Skeletal muscle tissue (tissue), 4 donors: ENCODE measurements around the gene MAPK14. TPM values are rescaled to one million over a fixed set of nuclear protein-coding genes. Genes with fewer than 3 reads are reported as not detected.
A peak's percentile ranks its signal among the peaks of the same experiment; 100 is the strongest.

ENCODE experiments used
- H3K27ac ChIP-seq: one replicate; pipeline ENCODE4 v1.7.0; 2013; ENCODE audit warnings: mild to moderate bottlenecking, low read depth, low read length, inconsistent platforms
- H3K27me3 ChIP-seq, 3 donors: one replicate each; pipeline ENCODE4 v1.7.0; 2013; ENCODE audit warnings: low read length in 3 of 3; ENCODE audit not compliant: control insufficient read depth in 3 of 3, insufficient read depth in 3 of 3
- H3K36me3 ChIP-seq, 3 donors: one replicate each; pipeline ENCODE4 v1.7.0; 2013; ENCODE audit warnings: low read length in 3 of 3; ENCODE audit not compliant: control insufficient read depth in 3 of 3, insufficient read depth in 3 of 3
- H3K4me1 ChIP-seq, 3 donors: one replicate each; pipeline ENCODE4 v1.7.0; 2013; ENCODE audit warnings: low read length in 3 of 3, mild to moderate bottlenecking in 3 of 3; ENCODE audit not compliant: control insufficient read depth in 3 of 3, insufficient read depth in 3 of 3
- H3K4me3 ChIP-seq, 3 donors: one replicate each; pipeline ENCODE4 v1.7.0; 2013; ENCODE audit warnings: low read length in 3 of 3
- H3K9ac ChIP-seq, 3 donors: one replicate each; pipeline ENCODE4 v1.7.0; 2013; ENCODE audit warnings: low read length in 3 of 3, mild to moderate bottlenecking in 3 of 3, moderate library complexity in 2 of 3, low read depth in 1 of 3
- H3K9me3 ChIP-seq, 3 donors: one replicate each; pipeline ENCODE4 v1.7.0; 2013; ENCODE audit warnings: low read length in 3 of 3; ENCODE audit not compliant: control insufficient read depth in 3 of 3
- total RNA-seq: library from RNA; depleted of rRNA; stranded (reverse); fragments of >200 nt; gene quantifications from one replicate; pipeline ENCODE4 v1.2.3, GENCODE V29; 2014
- donor health status: Osteomylitis.

The MAPK14 gene
- total RNA-seq, 1 donor from 2014 or later = 38.1 TPM

- H3K36me3 ChIP-seq = peaks cover 2 to 9% (median 4%) of the 10 kb centered on the region in 3 donors
- H3K9ac ChIP-seq = no peak overlapping the region
- H3K4me3 ChIP-seq = no peak overlapping the region
- H3K27me3 ChIP-seq = no peaks in the 10 kb centered on the region
- peaks cover 11 to 25% (median 11%) of the 10 kb centered on the region in 3 donors for H3K4me1 ChIP-seq
- H3K27ac ChIP-seq = no peak overlapping the region
- H3K9me3 ChIP-seq = no peaks in the 10 kb centered on the region
These were observed 37.3 kb downstream of the MAPK14 start for GRCh38 chr6:36064770-36065396.

- no peak overlapping the region for H3K9ac ChIP-seq
- H3K9me3 ChIP-seq = no peaks in the 10 kb centered on the region
- H3K27me3 ChIP-seq = no peaks in the 10 kb centered on the region
- H3K27ac ChIP-seq = no peak overlapping the region
- H3K4me1 ChIP-seq = peaks cover 11 to 29% (median 13%) of the 10 kb centered on the region in 3 donors
- H3K36me3 ChIP-seq = no peaks in the 10 kb centered on the region
- H3K4me3 ChIP-seq = no peak overlapping the region
These were observed 38.3 kb downstream of the MAPK14 start for GRCh38 chr6:36065916-36066315.

GRCh38 chr6:36066817-36067216 lies 39.2 kb downstream of the MAPK14 start:
- Histone ChIP-seq H3K4me1 (peaks cover 11 to 29% (median 13%) of the 10 kb centered on the region in 3 donors), H3K27ac (no peak overlapping the region), H3K36me3 (no peaks in the 10 kb centered on the region), H3K27me3 (no peaks in the 10 kb centered on the region), H3K9me3 (no peaks in the 10 kb centered on the region), H3K9ac (no peak overlapping the region), H3K4me3 (no peak overlapping the region)

DNA sequence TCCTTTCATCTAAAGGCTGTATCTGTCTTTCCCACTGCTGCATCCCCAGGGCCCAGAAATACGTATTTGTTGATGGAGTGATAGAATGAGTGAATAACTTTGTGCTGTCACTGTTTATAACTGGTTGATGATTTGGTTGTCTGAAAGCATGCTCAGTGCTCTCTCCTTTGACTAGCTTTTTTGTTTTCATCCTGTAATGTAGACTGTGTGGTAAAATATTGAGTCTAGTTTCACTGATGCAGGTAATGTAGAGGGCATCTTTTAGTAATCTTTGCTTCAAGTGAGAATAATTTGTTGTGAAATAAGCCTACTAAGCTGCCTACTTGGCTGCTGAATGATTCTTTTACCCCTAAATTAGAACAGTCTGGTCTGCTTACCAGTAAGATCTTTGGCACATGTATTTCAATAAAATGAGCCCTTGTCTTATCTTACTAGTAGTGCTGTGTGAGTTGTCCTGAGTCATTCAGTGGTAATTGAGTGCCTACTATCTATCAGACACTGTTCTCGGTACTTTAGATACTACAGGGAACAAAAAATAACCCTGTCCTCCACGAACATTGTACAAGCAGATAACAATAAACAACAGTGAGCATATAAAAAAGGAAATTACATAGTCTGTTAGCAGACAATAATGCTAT lies 39.9 kb downstream of the MAPK14 start:
- Histone ChIP-seq H3K27ac (no peak overlapping the region), H3K9me3 (no peaks in the 10 kb centered on the region), H3K9ac (peak overlapping the region in 1 of 3 donors; percentile 2), H3K4me3 (no peak overlapping the region), H3K4me1 (peaks cover 11 to 29% (median 13%) of the 10 kb centered on the region in 3 donors), H3K36me3 (no peaks in the 10 kb centered on the region), H3K27me3 (no peaks in the 10 kb centered on the region)

DNA sequence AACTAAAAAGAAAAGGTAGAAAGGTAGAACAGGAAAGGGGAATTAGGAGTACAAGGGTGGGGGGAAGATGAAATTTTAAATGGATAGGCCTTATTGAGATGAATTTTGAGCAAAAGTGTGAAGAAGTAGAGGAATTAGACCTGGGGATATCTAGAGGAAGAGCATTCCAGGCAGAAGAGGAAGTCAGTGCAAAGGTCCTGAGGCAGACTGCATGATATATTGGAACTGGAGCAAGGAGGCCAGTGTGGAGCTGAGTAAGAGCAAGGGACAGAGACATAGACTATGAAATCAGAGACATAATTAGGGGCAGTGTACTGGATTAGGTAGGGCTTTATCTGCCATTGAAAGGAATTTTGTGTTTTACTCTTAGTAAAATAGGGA lies 40.4 kb downstream of the MAPK14 start:
- no peak overlapping the region for H3K27ac ChIP-seq

DNA sequence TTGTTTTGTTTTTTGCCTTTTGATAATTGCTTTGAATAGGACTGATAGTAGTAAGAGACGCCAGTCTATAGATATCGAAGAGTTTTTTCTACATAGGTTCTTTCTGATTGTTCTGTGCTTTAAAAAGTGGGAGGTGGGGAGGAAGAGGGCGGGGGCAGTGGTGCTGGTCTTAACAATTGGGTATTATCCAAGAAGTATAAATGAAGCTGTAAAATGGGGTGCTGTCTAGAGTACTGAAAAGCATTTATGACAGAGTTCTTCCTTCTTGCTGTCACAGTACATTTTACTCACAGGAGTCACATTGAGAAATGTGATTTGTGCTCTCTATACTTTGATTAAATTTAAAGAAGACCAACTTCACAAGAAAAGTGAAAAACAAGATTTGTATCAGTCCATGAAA lies 41.0 kb downstream of the MAPK14 start:
- H3K9me3 ChIP-seq = no peaks in the 10 kb centered on the region
- peaks cover 11 to 20% (median 13%) of the 10 kb centered on the region in 3 donors for H3K4me1 ChIP-seq
- H3K27ac ChIP-seq = no peak overlapping the region
- no peaks in the 10 kb centered on the region for H3K27me3 ChIP-seq
- H3K9ac ChIP-seq = no peak overlapping the region
- no peaks in the 10 kb centered on the region for H3K36me3 ChIP-seq
- no peak overlapping the region for H3K4me3 ChIP-seq

More for the DNA sequence above, 40.4 kb downstream of the MAPK14 start:
- Histone ChIP-seq H3K36me3 (no peaks in the 10 kb centered on the region), H3K9me3 (no peaks in the 10 kb centered on the region), H3K4me1 (peaks cover 11 to 26% (median 13%) of the 10 kb centered on the region in 3 donors), H3K27me3 (no peaks in the 10 kb centered on the region), H3K9ac (no peak overlapping the region), H3K4me3 (no peak overlapping the region)

- Histone ChIP-seq H3K36me3 (no peaks in the 10 kb centered on the region), H3K9me3 (no peaks in the 10 kb centered on the region), H3K9ac (no peak overlapping the region), H3K27ac (no peak overlapping the region), H3K4me1 (peaks cover 11 to 14% (median 13%) of the 10 kb centered on the region in 3 donors), H3K27me3 (no peaks in the 10 kb centered on the region), H3K4me3 (no peak overlapping the region)
These were observed 42.0 kb downstream of the MAPK14 start for GRCh38 chr6:36069573-36069972.

DNA sequence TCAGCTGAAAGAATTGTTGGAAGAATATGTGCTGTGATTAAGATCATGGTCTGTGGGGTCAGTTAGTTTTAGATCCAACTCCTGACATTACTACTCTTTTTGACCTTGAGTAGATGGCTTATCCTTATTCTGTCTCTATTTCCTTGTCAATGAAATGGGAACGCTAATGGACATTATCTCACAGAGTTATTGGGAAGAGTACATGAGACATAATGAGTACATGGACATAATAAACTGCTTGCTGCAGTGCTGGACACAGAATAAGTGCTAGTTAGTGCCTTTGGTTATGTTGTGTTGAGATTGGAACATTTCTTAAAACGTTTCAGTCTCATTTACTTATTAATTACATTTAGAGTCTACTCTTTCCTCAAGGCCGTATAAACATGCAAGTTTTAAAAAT lies 42.6 kb downstream of the MAPK14 start:
- H3K36me3 ChIP-seq = peaks cover 0 to under 1% (median 0%) of the 10 kb centered on the region in 3 donors

GRCh38 chr6:36071281-36071680 lies 43.7 kb downstream of the MAPK14 start:
- H3K4me3 ChIP-seq = no peak overlapping the region
- H3K9me3 ChIP-seq = no peaks in the 10 kb centered on the region
- H3K27ac ChIP-seq = no peak overlapping the region

More for the DNA sequence above, 42.6 kb downstream of the MAPK14 start:
- H3K9ac ChIP-seq = no peak overlapping the region
- no peak overlapping the region for H3K4me3 ChIP-seq
- no peak overlapping the region for H3K27ac ChIP-seq
- no peaks in the 10 kb centered on the region for H3K27me3 ChIP-seq
- H3K9me3 ChIP-seq = no peaks in the 10 kb centered on the region
- peaks cover 7 to 10% (median 7%) of the 10 kb centered on the region in 3 donors for H3K4me1 ChIP-seq

DNA sequence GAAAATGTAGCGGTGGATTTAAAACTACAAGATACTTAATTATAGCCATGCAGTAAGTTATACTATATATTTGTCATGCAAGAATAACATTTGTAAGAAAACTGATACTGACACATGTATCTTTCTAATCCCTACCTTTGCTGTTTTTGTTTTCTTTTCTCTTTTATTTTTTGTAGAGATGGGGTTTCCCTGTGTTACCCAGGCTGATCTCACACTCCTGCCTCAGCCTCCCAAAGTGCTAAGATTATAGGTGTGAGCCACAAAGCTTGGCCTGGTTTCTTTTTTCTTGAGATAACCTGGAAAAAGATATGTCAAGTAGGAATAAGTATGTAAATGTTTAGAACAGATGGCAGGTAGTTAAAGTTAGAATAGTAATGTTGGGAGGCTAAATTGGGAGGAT lies 44.1 kb downstream of the MAPK14 start:
- H3K9me3 ChIP-seq = no peaks in the 10 kb centered on the region

More at GRCh38 chr6:36071281-36071680, 43.7 kb downstream of the MAPK14 start:
- no peaks in the 10 kb centered on the region for H3K27me3 ChIP-seq
- H3K9ac ChIP-seq = no peak overlapping the region
- peaks cover 0 to 7% (median 5%) of the 10 kb centered on the region in 3 donors for H3K36me3 ChIP-seq
- peaks cover 4 to 5% (median 5%) of the 10 kb centered on the region in 3 donors for H3K4me1 ChIP-seq

More for the DNA sequence above, 44.1 kb downstream of the MAPK14 start:
- Histone ChIP-seq H3K4me1 (peaks cover under 1 to 4% (median 3%) of the 10 kb centered on the region in 3 donors), H3K9ac (no peak overlapping the region), H3K4me3 (no peak overlapping the region), H3K27ac (no peak overlapping the region), H3K27me3 (no peaks in the 10 kb centered on the region), H3K36me3 (peaks cover 0 to 11% (median 7%) of the 10 kb centered on the region in 3 donors)
